ENCODE results near the gene CDC42BPB. TPM values are rescaled to one million over a fixed set of nuclear protein-coding genes. Genes with fewer than 3 reads are reported as not detected.

The CDC42BPB gene
- total and polyA plus RNA-seq, 2 experiments from 2014 or later, result 13.0 to 106 TPM

DNA sequence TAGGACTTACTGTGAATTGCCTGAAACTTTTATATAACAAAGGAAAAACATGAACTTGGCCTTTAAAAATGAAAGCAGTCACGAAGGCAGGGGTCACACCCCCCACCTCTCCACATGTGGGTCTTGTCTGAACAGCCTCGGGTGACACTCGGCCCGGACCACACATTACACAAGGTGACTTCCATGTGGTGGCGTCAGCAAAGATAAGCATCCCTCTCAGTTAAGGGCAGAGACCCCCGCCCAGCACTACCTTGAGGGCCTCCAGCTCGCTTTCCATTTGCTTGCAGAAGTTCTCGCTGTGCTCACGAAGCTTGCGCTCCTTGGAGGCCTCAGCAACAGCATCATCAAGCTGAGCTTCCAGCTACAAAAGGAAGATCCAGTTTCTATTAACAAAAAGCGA is 87.4 kb downstream of the CDC42BPB start:
- 0 out of 2 replicates have a peak, but pooled peaks cover 4% of the 10 kb centered on the region for H3K79me2 ChIP-seq (ENCODE audit: insufficient read depth)
- H3K9me2 ChIP-seq (ENCODE audit: insufficient read depth), result no peaks in the 10 kb centered on the region
- H2AFZ ChIP-seq, result no peak overlapping the region
- in situ Hi-C loops (cut with MboI), result no loop called here
- no peaks in the 10 kb centered on the region for H3F3A ChIP-seq (ENCODE audit: insufficient read depth)
- DNase-seq, result no peak
- no peak for TF ChIP-seq EZH2 (IDR thresholded peaks at IDR 0.05; ENCODE audit: insufficient read depth, poor library complexity, severe bottlenecking)
- no peak for TF ChIP-seq EZH2phosphoT487 (IDR thresholded peaks at IDR 0.05; ENCODE audit: insufficient read depth, low read depth)
- WGBS, 2 experiments (ENCODE audit: low coverage in 1 of 2, low lambda C conversion rate in 2 of 2, missing lambda C conversion rate in 2 of 2), result 91 to 95% methylated on average over 11 of the region's 11 CpGs
- no peaks in the 10 kb centered on the region for H4K20me1 ChIP-seq (ENCODE audit: insufficient read depth)
- no peak overlapping the region for H3K9ac ChIP-seq
- H3K9me3 ChIP-seq (ENCODE audit: low read depth), result no peaks in the 10 kb centered on the region
- H3K36me3 ChIP-seq (ENCODE audit: low read depth), result peaks cover 78% of the 10 kb centered on the region
- H3K4me1 ChIP-seq (ENCODE audit: insufficient read depth), result no peaks in the 10 kb centered on the region
- no peak overlapping the region for H3K4me3 ChIP-seq
- H3K27me3 ChIP-seq (replicated peaks; ENCODE audit: insufficient read depth), result no peaks in the 10 kb centered on the region
- H3K4me2 ChIP-seq (ENCODE audit: unreplicated experiment), result no peak overlapping the region
- H3K27ac ChIP-seq, result no peak overlapping the region

DNA sequence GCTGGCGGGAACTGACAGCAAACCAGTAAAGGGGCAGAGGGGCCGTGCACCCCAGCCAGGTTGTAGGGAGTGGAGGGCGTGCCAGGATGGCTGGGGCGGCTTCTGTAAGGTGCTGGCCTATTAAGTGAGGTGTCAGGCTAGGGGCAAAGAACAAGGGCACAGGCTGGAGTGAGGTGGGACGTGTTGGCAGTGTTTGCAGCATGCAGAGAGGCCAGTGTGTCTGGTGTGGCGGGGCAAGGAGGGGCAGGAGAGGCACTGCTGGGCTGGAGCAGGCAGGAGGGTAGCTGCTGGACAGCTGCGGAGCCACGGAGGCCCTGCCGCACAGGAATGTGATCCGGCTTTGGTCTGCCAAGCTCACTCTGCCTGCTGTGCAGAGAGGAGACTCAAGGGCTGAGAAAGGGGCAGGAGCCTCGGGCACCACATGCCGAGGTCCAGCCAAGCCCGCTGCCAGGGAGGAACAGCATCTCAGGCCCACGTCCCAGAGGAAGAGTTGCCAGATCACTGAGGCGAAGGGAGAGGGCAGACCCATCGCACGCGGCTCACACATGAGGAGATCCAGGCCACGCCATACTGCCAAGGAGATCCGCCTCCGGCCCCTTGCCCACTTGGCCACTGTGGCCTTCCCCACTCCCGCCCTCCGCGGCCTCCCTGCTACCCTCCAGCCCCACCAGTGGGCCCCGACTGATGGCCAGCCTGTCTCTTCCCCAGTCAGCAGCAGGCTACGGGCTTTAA is 88.1 kb downstream of the CDC42BPB start:
- 96% methylated on average over 18 to 25 of the region's 26 CpGs for WGBS, 2 experiments (ENCODE audit: low coverage in 1 of 2, low lambda C conversion rate in 2 of 2, missing lambda C conversion rate in 2 of 2)
- Histone ChIP-seq H3K9ac (no peak overlapping the region), H3K27ac (no peak overlapping the region), H3F3A (ENCODE audit: insufficient read depth) (no peaks in the 10 kb centered on the region), H3K9me2 (ENCODE audit: insufficient read depth) (no peaks in the 10 kb centered on the region), H3K27me3 (replicated peaks; ENCODE audit: insufficient read depth) (no peaks in the 10 kb centered on the region), H3K4me1 (ENCODE audit: insufficient read depth) (no peaks in the 10 kb centered on the region), H3K4me2 (ENCODE audit: unreplicated experiment) (no peak overlapping the region), H3K79me2 (ENCODE audit: insufficient read depth) (no peaks in the 10 kb centered on the region), H3K4me3 (no peak overlapping the region), H3K36me3 (ENCODE audit: low read depth) (peaks cover 78% of the 10 kb centered on the region), H3K9me3 (ENCODE audit: low read depth) (no peaks in the 10 kb centered on the region), H2AFZ (no peak overlapping the region), H4K20me1 (ENCODE audit: insufficient read depth) (no peaks in the 10 kb centered on the region)
- TF ChIP-seq EZH2phosphoT487 (IDR thresholded peaks at IDR 0.05; ENCODE audit: insufficient read depth, low read depth) (no peak), EZH2 (IDR thresholded peaks at IDR 0.05; ENCODE audit: insufficient read depth, poor library complexity, severe bottlenecking) (no peak)
- in situ Hi-C loops (cut with MboI), result no loop called here
- no peak for DNase-seq

- Histone ChIP-seq H3K9me3 (ENCODE audit: low read depth) (no peaks in the 10 kb centered on the region), H2AFZ (no peak overlapping the region), H3K9me2 (ENCODE audit: insufficient read depth) (no peaks in the 10 kb centered on the region), H3K4me1 (ENCODE audit: insufficient read depth) (no peaks in the 10 kb centered on the region), H3K9ac (no peak overlapping the region), H3K36me3 (ENCODE audit: low read depth) (peaks cover 78% of the 10 kb centered on the region), H3K4me3 (no peak overlapping the region), H3F3A (ENCODE audit: insufficient read depth) (no peaks in the 10 kb centered on the region), H3K27me3 (replicated peaks; ENCODE audit: insufficient read depth) (no peaks in the 10 kb centered on the region), H3K27ac (no peak overlapping the region), H3K4me2 (ENCODE audit: unreplicated experiment) (no peak overlapping the region), H3K79me2 (ENCODE audit: insufficient read depth) (no peaks in the 10 kb centered on the region), H4K20me1 (ENCODE audit: insufficient read depth) (no peaks in the 10 kb centered on the region)
- TF ChIP-seq EZH2phosphoT487 (IDR thresholded peaks at IDR 0.05; ENCODE audit: insufficient read depth, low read depth) (no peak), EZH2 (IDR thresholded peaks at IDR 0.05; ENCODE audit: insufficient read depth, poor library complexity, severe bottlenecking) (no peak)
- WGBS, 2 experiments (ENCODE audit: low coverage in 1 of 2, low lambda C conversion rate in 2 of 2, missing lambda C conversion rate in 2 of 2), result 97 to 99% methylated on average over 13 of the region's 13 CpGs
- in situ Hi-C loops (cut with MboI), result no loop called here
- no peak for DNase-seq
These were observed 89.0 kb downstream of the CDC42BPB start for GRCh38 chr14:102968306-102968705.

DNA sequence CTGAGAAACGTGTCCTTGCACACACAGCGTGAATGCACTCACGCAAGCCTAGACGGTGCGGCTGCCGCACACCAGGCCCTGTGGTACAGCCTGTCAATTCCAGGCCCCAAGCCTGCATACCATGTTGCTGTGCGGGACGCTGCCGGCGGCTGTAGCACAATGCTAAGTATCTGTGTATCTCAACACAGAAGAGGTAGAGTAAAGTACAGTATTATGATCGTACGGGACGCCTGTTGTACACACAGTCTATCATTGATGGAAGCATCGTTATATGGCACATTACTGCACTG is 89.9 kb downstream of the CDC42BPB start:
- no peak overlapping the region for H2AFZ ChIP-seq
- WGBS, 2 experiments (ENCODE audit: low coverage in 1 of 2, low lambda C conversion rate in 2 of 2, missing lambda C conversion rate in 2 of 2), result 91% methylated on average over 14 of the region's 14 CpGs
- DNase-seq, result no peak
- no peaks in the 10 kb centered on the region for H3K9me3 ChIP-seq (ENCODE audit: low read depth)
- no peak overlapping the region for H3K4me2 ChIP-seq (ENCODE audit: unreplicated experiment)
- H3K36me3 ChIP-seq (ENCODE audit: low read depth), result peaks cover 79% of the 10 kb centered on the region
- no peaks in the 10 kb centered on the region for H3K9me2 ChIP-seq (ENCODE audit: insufficient read depth)
- H3K4me1 ChIP-seq (ENCODE audit: insufficient read depth), result no peaks in the 10 kb centered on the region
- no peaks in the 10 kb centered on the region for H3F3A ChIP-seq (ENCODE audit: insufficient read depth)
- H3K79me2 ChIP-seq (ENCODE audit: insufficient read depth), result peaks cover 7% of the 10 kb centered on the region; the same call in 1 of the 2 replicates
- in situ Hi-C loops (cut with MboI), result no loop called here
- H3K27ac ChIP-seq, result no peak overlapping the region
- H3K4me3 ChIP-seq, result no peak overlapping the region
- no peaks in the 10 kb centered on the region for H3K27me3 ChIP-seq (replicated peaks; ENCODE audit: insufficient read depth)
- H4K20me1 ChIP-seq (ENCODE audit: insufficient read depth), result no peaks in the 10 kb centered on the region
- H3K9ac ChIP-seq, result no peak overlapping the region
- TF ChIP-seq EZH2 (IDR thresholded peaks at IDR 0.05; ENCODE audit: insufficient read depth, poor library complexity, severe bottlenecking) (no peak), EZH2phosphoT487 (IDR thresholded peaks at IDR 0.05; ENCODE audit: insufficient read depth, low read depth) (no peak)

Data from GM23248 (cell line).